Measurements from ENCODE around the gene FRMD4A.

DNA sequence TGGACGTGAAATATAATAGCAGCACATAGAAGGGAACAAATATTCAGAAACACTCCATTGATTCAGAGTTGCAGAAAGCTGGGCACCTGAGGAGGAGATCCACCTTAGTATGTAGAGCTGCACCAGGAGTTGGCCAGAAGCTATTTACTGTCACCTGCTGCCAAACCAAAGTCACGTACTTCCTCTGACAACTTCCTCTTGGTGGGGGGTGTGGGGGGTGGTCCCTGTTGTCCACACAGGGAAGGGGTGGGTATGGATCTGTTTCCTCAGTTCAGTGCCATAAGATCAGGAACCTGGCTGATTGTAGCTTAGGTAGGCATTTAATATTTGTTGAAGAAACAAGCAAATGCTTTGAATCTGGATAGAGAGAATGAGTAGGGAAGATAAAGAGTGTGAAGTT, 264.6 kb downstream of the FRMD4A start:
- TF ChIP-seq, protein P1, sequence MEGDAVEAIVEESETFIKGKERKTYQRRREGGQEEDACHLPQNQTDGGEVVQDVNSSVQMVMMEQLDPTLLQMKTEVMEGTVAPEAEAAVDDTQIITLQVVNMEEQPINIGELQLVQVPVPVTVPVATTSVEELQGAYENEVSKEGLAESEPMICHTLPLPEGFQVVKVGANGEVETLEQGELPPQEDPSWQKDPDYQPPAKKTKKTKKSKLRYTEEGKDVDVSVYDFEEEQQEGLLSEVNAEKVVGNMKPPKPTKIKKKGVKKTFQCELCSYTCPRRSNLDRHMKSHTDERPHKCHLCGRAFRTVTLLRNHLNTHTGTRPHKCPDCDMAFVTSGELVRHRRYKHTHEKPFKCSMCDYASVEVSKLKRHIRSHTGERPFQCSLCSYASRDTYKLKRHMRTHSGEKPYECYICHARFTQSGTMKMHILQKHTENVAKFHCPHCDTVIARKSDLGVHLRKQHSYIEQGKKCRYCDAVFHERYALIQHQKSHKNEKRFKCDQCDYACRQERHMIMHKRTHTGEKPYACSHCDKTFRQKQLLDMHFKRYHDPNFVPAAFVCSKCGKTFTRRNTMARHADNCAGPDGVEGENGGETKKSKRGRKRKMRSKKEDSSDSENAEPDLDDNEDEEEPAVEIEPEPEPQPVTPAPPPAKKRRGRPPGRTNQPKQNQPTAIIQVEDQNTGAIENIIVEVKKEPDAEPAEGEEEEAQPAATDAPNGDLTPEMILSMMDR (conservative IDR thresholded peaks at IDR 0.05 in 1 of 2, IDR thresholded peaks at IDR 0.05 in 1 of 2; ENCODE audit: extremely low read depth in 1 of 2, insufficient read depth in 1 of 2, low read depth in 1 of 2, low read length in 2 of 2) = no peak
- no peak for TF ChIP-seq EZH2 (IDR thresholded peaks at IDR 0.05; ENCODE audit: borderline replicate concordance, low read length)
